ENCODE data around the gene CPNE4.

GRCh38 chr3:132047209-132047608, 12.4 kb upstream of the CPNE4 start:
- TF ChIP-seq CTCF (IDR thresholded peaks at IDR 0.05 in 4 of 5, conservative IDR thresholded peaks at IDR 0.05 in 1 of 5): no peak
- no peak for TF ChIP-seq POLR2A (IDR thresholded peaks at IDR 0.05)
